Omental fat pad (tissue), 4 donors: Measurements from ENCODE around the gene PAFAH1B2. TPM values are rescaled to one million over a fixed set of nuclear protein-coding genes. Genes with fewer than 3 reads are reported as not detected.
A peak's percentile ranks its signal among the peaks of the same experiment; 100 is the strongest.

Experiments
- ATAC-seq: fragments of 150-250 bp; one replicate; pipeline ENCODE4 v1.9.1; 2016; ENCODE audit warnings: mild to moderate bottlenecking, moderate library complexity; ENCODE audit not compliant: low FRiP score
- DNase-seq: peaks from one replicate; pipeline ENCODE4 v3.0.0-alpha.2; 2019; ENCODE audit warnings: low spot score
- CTCF ChIP-seq, 3 donors: fragments of 450-650 bp; IDR thresholded peaks; one replicate each; pipeline ENCODE4 v1.5.1; 2016 to 2017; ENCODE audit warnings: antibody characterized with exemption in 3 of 3, mild to moderate bottlenecking in 3 of 3, moderate library complexity in 2 of 3
- total RNA-seq, 4 donors: library from RNA; depleted of rRNA; stranded (reverse); fragments of >200 nt; gene quantifications; one replicate each; pipeline ENCODE4 v1.1.0, GENCODE V29; 2016

The PAFAH1B2 gene
- total RNA-seq, 4 donors from 2014 or later, result 76.0 to 108 (median 98.6) TPM

GRCh38 chr11:117186431-117186761 is 42.3 kb downstream of the PAFAH1B2 start:
- TF ChIP-seq CTCF (IDR thresholded peaks at IDR 0.05), result no peak
- DNase-seq, result no peak
- ATAC-seq, result no peak

GRCh38 chr11:117187007-117187406 is 42.9 kb downstream of the PAFAH1B2 start:
- ATAC-seq (no peak), DNase-seq (peak; percentile 11)
- no peak for TF ChIP-seq CTCF (IDR thresholded peaks at IDR 0.05)

GRCh38 chr11:117187428-117187798 is 43.3 kb downstream of the PAFAH1B2 start:
- no peak for TF ChIP-seq CTCF (IDR thresholded peaks at IDR 0.05)
- ATAC-seq (no peak), DNase-seq (peak; percentile 14)

GRCh38 chr11:117187799-117188481 is 43.9 kb downstream of the PAFAH1B2 start:
- no peak for TF ChIP-seq CTCF (IDR thresholded peaks at IDR 0.05)
- DNase-seq, result peak; percentile 17
- no peak for ATAC-seq

GRCh38 chr11:117188620-117189081 is 44.6 kb downstream of the PAFAH1B2 start:
- peak; percentile 22 for DNase-seq

GRCh38 chr11:117189191-117189940 is 45.3 kb downstream of the PAFAH1B2 start:
- ATAC-seq (no peak), DNase-seq (peak; percentile 20)
- TF ChIP-seq CTCF (IDR thresholded peaks at IDR 0.05), result no peak

More at GRCh38 chr11:117188620-117189081, 44.6 kb downstream of the PAFAH1B2 start:
- no peak for TF ChIP-seq CTCF (IDR thresholded peaks at IDR 0.05)
- ATAC-seq, result no peak
